HG02943 (cell line): ENCODE results near the gene KPNA5.
"Not testable (repeated sequence)": the region's sequence is repeated elsewhere in the genome, so short reads cannot be mapped to it uniquely, and the experiment has no call there.

Experiments
- ATAC-seq: cut with Tn5 transposase; IDR thresholded peaks from one replicate; pipeline ENCODE4 v1.9.1; 2021; ENCODE audit warnings: mild to moderate bottlenecking, low read depth, moderate library complexity; ENCODE audit not compliant: unreplicated experiment

Gene KPNA5

DNA sequence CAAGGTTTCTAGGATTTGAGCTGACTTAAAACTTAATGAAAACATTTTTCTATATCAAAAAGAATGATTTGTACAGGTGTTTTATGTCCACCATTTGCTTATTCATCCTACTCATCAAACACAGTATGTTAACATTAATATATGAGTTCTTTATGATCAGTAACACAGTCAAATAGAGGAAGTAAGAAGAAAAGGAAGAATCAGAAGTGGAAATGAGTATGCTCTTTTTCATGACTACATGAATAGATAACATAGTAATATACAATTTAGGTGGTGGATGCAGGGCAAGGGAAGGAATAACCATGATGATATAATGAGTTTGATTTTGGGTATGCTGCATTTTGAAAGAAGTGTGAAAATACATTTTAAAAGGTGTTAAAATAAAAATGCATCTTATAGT is 16.5 kb downstream of the KPNA5 start:
- no peak for ATAC-seq

DNA sequence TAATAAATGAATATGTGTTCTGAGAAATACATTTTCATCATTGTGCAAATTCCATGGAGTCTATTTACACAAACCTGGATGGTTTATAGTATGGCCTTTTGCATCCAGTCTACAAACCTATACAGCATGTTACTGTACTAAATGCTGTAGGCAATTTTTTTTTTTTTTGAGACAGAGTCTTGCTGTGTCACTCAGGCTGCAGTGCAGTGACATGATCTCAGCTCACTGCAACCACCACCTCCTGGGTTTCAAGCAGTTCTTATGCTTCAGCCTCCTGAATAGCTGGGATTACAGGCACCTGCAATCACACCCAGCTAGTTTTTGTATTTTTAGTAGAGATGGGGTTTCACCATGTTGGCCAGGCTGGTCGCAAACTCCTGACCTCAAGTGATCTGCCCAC is 22.9 kb downstream of the KPNA5 start:
- not testable (repeated sequence) for ATAC-seq

- ATAC-seq, result no peak
Observed at GRCh38 chr6:116705917-116706316, 24.9 kb downstream of the KPNA5 start.

- no peak for ATAC-seq
Observed at GRCh38 chr6:116714296-116714695, 33.3 kb downstream of the KPNA5 start.

DNA sequence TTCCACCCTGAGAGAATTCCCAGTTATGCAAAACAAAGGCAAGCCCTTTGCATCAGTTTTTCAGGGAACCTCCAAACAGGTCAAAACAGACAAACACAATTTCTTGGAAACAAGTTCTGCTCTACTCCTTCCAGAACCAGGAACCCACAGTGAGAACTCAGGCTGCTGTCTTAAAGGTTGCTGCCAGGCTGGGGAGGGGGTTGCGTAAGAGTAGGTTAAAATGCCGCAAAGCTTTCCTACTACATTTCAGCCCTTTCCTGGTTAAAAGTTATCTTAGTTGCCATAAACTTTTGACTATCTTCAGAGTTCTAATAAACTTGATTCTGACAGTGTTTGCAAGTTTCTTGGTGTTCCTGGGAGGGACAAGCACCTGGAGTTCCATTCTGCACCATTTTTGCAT is 33.8 kb downstream of the KPNA5 start:
- ATAC-seq, result no peak

DNA sequence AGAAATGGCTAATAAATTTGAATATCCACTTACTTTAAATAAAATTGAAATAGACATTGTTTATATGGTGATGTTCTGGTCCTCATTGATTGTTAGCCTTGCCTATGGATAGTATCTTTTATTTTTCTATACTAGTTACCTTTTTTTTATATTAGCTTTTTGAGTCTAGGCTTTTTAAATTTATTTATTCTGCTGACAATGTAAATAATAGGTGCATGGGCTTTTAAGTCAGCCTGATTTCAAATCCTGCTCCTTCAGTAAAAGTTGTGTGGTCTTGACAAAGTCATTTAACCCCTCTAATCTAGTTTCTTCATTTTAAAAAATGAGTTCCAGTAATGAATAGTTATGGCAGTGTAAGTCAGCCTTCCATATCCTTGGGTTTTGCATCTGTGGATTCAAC is 45.9 kb downstream of the KPNA5 start:
- ATAC-seq, result no peak

- no peak for ATAC-seq
Observed at GRCh38 chr6:116730513-116730912, 49.5 kb downstream of the KPNA5 start.

DNA sequence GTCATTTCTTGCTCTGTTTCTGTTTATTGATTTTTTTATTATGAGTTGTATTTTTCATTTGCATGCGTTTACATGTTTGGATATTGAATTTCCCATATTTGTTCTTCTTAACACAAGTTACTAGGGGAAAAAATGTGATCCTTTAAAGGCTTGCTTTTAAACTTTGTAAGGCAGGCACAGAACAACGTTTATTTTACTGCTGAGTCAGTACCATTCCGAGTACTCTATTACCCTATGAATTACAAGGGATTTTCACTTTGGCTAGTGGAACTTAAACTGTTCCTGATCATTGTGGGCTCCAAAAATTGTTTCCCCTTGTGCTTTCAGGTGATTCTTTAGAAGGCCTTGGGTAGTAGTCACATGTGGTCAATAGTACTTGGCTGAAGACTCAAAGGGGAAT is 56.0 kb downstream of the KPNA5 start:
- no peak for ATAC-seq

GRCh38 chr6:116740486-116740885 is 59.5 kb downstream of the KPNA5 start:
- ATAC-seq, result not testable (repeated sequence)

GRCh38 chr6:116741571-116741970 is 60.6 kb downstream of the KPNA5 start:
- ATAC-seq, result no peak

DNA sequence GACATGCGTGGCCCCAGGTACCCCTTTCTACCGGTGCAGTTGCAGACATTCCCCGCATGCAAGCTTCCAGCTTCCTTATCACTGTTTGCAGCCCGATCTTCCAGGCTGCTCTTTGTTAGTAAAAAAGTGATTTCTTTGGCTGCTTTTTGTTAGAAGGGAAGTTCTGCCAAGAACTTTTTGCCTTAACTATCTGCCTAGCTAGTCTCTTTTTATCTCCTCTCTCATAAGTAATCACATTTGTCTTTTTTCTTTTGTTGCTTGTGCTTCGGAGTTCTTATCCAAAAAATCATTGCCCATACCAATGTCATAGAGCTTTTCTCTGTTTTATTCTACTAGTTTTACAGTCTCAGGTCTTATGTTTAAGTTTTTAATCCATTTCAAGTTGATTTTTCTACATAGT is 64.2 kb downstream of the KPNA5 start:
- ATAC-seq, result no peak

- ATAC-seq, result no peak
Observed at GRCh38 chr6:116761779-116762178, 80.8 kb downstream of the KPNA5 start.

GRCh38 chr6:116762235-116762634 is 81.2 kb downstream of the KPNA5 start:
- ATAC-seq, result no peak

DNA sequence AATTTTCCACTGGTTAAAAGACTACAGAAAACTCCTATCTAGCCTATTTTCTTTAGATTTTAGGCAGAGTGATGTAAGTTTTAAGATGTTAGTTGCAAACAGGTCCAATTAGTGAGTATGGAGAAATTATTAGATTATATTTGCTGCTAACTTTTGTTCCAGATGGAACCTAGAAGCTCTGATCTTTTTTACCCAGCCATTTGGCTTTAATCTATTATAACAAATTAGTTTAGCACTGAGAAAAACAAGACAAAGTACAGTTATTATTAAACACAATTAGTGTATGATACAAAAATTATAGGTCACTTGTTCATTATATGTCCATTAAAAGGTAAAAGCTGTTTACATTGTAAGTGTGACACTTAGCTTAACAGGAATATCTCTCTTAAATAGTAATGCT is 82.0 kb downstream of the KPNA5 start:
- no peak for ATAC-seq

DNA sequence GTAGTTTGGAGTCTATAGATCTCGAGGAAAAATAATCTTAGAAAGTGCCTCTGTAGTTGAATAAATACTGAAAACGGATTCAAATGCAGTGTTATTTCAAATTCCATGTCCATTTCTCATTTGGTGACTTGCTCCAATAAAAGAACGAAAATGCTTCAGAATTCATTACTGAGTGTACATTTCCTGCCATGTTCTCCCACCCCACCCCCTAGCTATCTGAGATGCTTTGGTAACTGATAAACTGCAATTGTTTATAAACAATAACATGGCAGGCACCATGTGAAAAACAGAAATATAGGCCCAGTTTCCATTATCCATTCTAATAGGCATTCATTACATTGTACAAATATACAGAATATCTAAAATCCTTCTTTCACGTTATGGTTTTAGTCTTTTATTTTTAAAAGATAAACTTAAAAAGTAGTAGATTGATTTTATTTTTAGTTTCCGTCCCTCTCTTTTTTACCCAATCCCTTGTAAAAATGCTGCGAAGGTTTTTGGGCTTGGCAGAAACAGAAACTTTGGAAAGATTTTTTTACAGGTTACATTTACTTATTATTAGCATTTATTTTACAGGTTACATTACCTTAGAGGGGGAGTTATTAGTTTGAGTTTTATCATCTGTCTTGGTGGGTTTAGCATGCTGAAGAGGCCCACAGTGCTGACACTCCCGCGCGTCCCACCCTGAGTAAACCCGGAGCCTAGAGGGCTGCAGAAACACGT is 83.1 kb downstream of the KPNA5 start:
- ATAC-seq, result no peak

- no peak for ATAC-seq
Observed at GRCh38 chr6:116764629-116764960, 83.6 kb downstream of the KPNA5 start.

- ATAC-seq, result no peak
Observed at GRCh38 chr6:116764961-116765841, 84.2 kb downstream of the KPNA5 start, which contains the start of gene FAM162B. Gene FAM162B, minus strand, starts transcription at chr6:116765719. Its CDS starts 143 bp downstream, at chr6:116765576.

- no peak for ATAC-seq
Observed at GRCh38 chr6:116766506-116767176, 85.6 kb downstream of the KPNA5 start.

GRCh38 chr6:116767715-116768114 is 86.7 kb downstream of the KPNA5 start:
- no peak for ATAC-seq

DNA sequence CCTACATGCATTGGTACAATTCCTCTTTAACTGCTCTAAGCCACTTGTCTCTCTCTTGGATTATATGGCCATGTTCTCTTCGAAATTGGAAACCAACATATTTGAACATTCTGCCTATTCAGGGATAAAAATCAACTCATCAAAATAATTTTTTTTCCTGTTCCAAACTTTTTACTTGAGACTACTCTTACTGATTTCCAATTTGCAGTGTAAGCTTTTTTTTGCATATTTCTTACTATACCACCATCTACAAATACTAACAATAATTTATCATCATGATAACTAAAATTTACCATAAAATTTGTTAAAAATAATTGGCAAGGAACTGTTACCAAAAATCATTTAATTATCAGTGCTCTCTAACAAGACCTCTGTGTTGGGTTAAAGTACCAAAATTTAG is 91.4 kb downstream of the KPNA5 start:
- no peak for ATAC-seq

DNA sequence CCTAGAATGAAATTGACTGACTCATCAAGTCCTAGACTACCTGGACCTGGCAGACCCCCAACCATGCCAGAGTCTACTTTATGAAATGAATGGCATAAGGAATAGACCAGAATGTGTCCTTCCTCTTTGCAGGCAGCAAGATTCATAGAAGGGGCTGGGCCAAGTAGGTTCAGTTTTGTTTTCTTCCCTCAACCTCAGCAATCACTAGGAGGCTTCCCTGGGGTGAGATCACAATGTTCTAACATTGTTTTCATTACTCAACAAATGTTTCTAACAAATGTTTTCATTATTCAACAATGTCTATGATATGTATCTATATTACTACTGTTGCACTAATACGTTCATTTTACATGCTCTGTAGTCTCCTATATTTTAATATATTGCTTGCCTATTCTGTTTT is 92.9 kb downstream of the KPNA5 start:
- ATAC-seq, result no peak
